Measurements from ENCODE around the gene CSRP1. TPM values are rescaled to one million over a fixed set of nuclear protein-coding genes. Genes with fewer than 3 reads are reported as not detected.
A peak's percentile ranks its signal among the peaks of the same experiment; 100 is the strongest.

The CSRP1 gene
- total RNA-seq, 5 donors from 2014 or later (not counting 1 experiment from before 2014, with no cell fraction given): 35.0 to 47.2 (median 36.8) TPM

GRCh38 chr1:201514466-201514865, 7.5 kb upstream of the CSRP1 start:
- CTCF ChIA-PET: interaction anchor here (0.6 to 5.6 kb wide), 5 partner anchors 12 to 352 kb away, joined by 3 to 83 read pairs (median 20); no protein-coding TSS in a partner anchor
- Histone ChIP-seq H3K27me3 (replicated peaks in 1 of 2; ENCODE audit: control insufficient read depth in 2 of 2, extremely low read depth in 1 of 2, insufficient read depth in 2 of 2, low read length in 1 of 2) (no peaks in the 10 kb centered on the region), H3K27ac (ENCODE audit: low read length) (no peak overlapping the region), H3K4me1 (ENCODE audit: control insufficient read depth in 1 of 2, extremely low read depth in 1 of 2, insufficient read depth in 2 of 2, low read length in 2 of 2) (peaks cover 0 to 3% of the 10 kb centered on the region in 2 experiments), H3K9me3 (no peaks in the 10 kb centered on the region), H3K4me3 (ENCODE audit: control insufficient read depth in 1 of 2, extremely low read depth in 1 of 2, low read length in 1 of 2) (no peak overlapping the region), H3K36me3 (ENCODE audit: control insufficient read depth in 2 of 2, extremely low read depth in 1 of 2, insufficient read depth in 1 of 2, low read length in 1 of 2) (no peaks in the 10 kb centered on the region)
- Mint-ChIP-seq H3K9me3 (no peaks in the 10 kb centered on the region), H3K27ac (no peak overlapping the region), H3K4me3 (no peak overlapping the region), H3K36me3 (peaks cover 17% of the 10 kb centered on the region), H3K4me1 (peaks cover 0 to 5% (median 0%) of the 10 kb centered on the region in 3 donors), H3K27me3 (no peaks in the 10 kb centered on the region)
- DNase-seq: no peak
- ATAC-seq (replicated peaks in 1 of 4): no peak
- POLR2A ChIA-PET: no interaction called here
- no CpG with 5 or more reads among the region's 2 CpGs for WGBS (ENCODE audit: insufficient coverage)

GRCh38 chr1:201513498-201514243, 6.7 kb upstream of the CSRP1 start:
- Histone ChIP-seq H3K4me3 (ENCODE audit: control insufficient read depth in 1 of 2, extremely low read depth in 1 of 2, low read length in 1 of 2) (no peak overlapping the region), H3K27me3 (replicated peaks in 1 of 2; ENCODE audit: control insufficient read depth in 2 of 2, extremely low read depth in 1 of 2, insufficient read depth in 2 of 2, low read length in 1 of 2) (no peaks in the 10 kb centered on the region), H3K36me3 (ENCODE audit: control insufficient read depth in 2 of 2, extremely low read depth in 1 of 2, insufficient read depth in 1 of 2, low read length in 1 of 2) (no peaks in the 10 kb centered on the region), H3K27ac (ENCODE audit: low read length) (no peak overlapping the region), H3K9me3 (no peaks in the 10 kb centered on the region), H3K4me1 (ENCODE audit: control insufficient read depth in 1 of 2, extremely low read depth in 1 of 2, insufficient read depth in 2 of 2, low read length in 2 of 2) (peaks cover 0 to 3% of the 10 kb centered on the region in 2 experiments)
- 88% methylated on average over 2 of the region's 6 CpGs for WGBS (ENCODE audit: insufficient coverage)
- no peaks in the 10 kb centered on the region for H3K27me3 Mint-ChIP-seq
- peaks cover 0 to 9% (median 3%) of the 10 kb centered on the region in 3 donors for H3K4me1 Mint-ChIP-seq
- DNase-seq: no peak
- POLR2A ChIA-PET: no interaction called here
- ATAC-seq (replicated peaks in 1 of 4): no peak
- H3K27ac Mint-ChIP-seq: no peak overlapping the region
- no peaks in the 10 kb centered on the region for H3K9me3 Mint-ChIP-seq
- CTCF ChIA-PET: interaction anchor here (0.6 to 5.6 kb wide), 24 partner anchors 9 to 353 kb away, joined by 3 to 83 read pairs (median 6); no protein-coding TSS in a partner anchor
- peaks cover 17% of the 10 kb centered on the region for H3K36me3 Mint-ChIP-seq
- no peak overlapping the region for H3K4me3 Mint-ChIP-seq

- Mint-ChIP-seq H3K27ac (no peak overlapping the region), H3K4me1 (peaks cover 0 to 18% (median 13%) of the 10 kb centered on the region in 3 donors), H3K27me3 (no peaks in the 10 kb centered on the region), H3K9me3 (no peaks in the 10 kb centered on the region), H3K36me3 (peaks cover 8% of the 10 kb centered on the region), H3K4me3 (no peak overlapping the region)
- no peaks in the 10 kb centered on the region for H3K9me3 ChIP-seq
- H3K36me3 ChIP-seq (ENCODE audit: control insufficient read depth in 2 of 2, extremely low read depth in 1 of 2, insufficient read depth in 1 of 2, low read length in 1 of 2): no peaks in the 10 kb centered on the region
- DNase-seq (peak in 1 of 35 experiments; percentile 11), ATAC-seq (replicated peaks in 1 of 4) (no peak)
- no peak overlapping the region for H3K27ac ChIP-seq (ENCODE audit: low read length)
- ChIA-PET CTCF (interaction anchor here (0.6 to 5.6 kb wide), 21 partner anchors 9 to 433 kb away, joined by 3 to 83 read pairs (median 8); no protein-coding TSS in a partner anchor), POLR2A (no interaction called here)
- H3K4me3 ChIP-seq (ENCODE audit: control insufficient read depth in 1 of 2, extremely low read depth in 1 of 2, low read length in 1 of 2): no peak overlapping the region
- H3K27me3 ChIP-seq (replicated peaks in 1 of 2; ENCODE audit: control insufficient read depth in 2 of 2, extremely low read depth in 1 of 2, insufficient read depth in 2 of 2, low read length in 1 of 2): no peaks in the 10 kb centered on the region
- peaks cover 6 to 13% of the 10 kb centered on the region in 2 experiments for H3K4me1 ChIP-seq (ENCODE audit: control insufficient read depth in 1 of 2, extremely low read depth in 1 of 2, insufficient read depth in 2 of 2, low read length in 2 of 2)
- 95% methylated on average over 5 of the region's 6 CpGs for WGBS (ENCODE audit: insufficient coverage)
These were observed 5.1 kb upstream of the CSRP1 start for GRCh38 chr1:201511941-201512539.

GRCh38 chr1:201511396-201511940, 4.5 kb upstream of the CSRP1 start:
- Histone ChIP-seq H3K9me3 (no peaks in the 10 kb centered on the region), H3K4me1 (ENCODE audit: control insufficient read depth in 1 of 2, extremely low read depth in 1 of 2, insufficient read depth in 2 of 2, low read length in 2 of 2) (peaks cover 6 to 16% of the 10 kb centered on the region in 2 experiments), H3K36me3 (ENCODE audit: control insufficient read depth in 2 of 2, extremely low read depth in 1 of 2, insufficient read depth in 1 of 2, low read length in 1 of 2) (no peaks in the 10 kb centered on the region), H3K27me3 (replicated peaks in 1 of 2; ENCODE audit: control insufficient read depth in 2 of 2, extremely low read depth in 1 of 2, insufficient read depth in 2 of 2, low read length in 1 of 2) (no peaks in the 10 kb centered on the region), H3K27ac (ENCODE audit: low read length) (no peak overlapping the region), H3K4me3 (ENCODE audit: control insufficient read depth in 1 of 2, extremely low read depth in 1 of 2, low read length in 1 of 2) (no peak overlapping the region)
- Mint-ChIP-seq H3K9me3 (no peaks in the 10 kb centered on the region), H3K36me3 (peaks cover 8% of the 10 kb centered on the region), H3K27ac (no peak overlapping the region), H3K4me3 (no peak overlapping the region), H3K4me1 (peaks cover 2 to 19% (median 15%) of the 10 kb centered on the region in 3 donors), H3K27me3 (no peaks in the 10 kb centered on the region)
- ChIA-PET CTCF (interaction anchor here (0.6 to 5.6 kb wide), 14 partner anchors 8 to 433 kb away, joined by 3 to 83 read pairs (median 14); no protein-coding TSS in a partner anchor), POLR2A (no interaction called here)
- ATAC-seq (replicated peaks in 1 of 4) (no peak), DNase-seq (no peak)
- 93% methylated on average over 4 of the region's 6 CpGs for WGBS (ENCODE audit: insufficient coverage)

- H3K36me3 ChIP-seq (ENCODE audit: control insufficient read depth in 2 of 2, extremely low read depth in 1 of 2, insufficient read depth in 1 of 2, low read length in 1 of 2): no peaks in the 10 kb centered on the region
- no CpG with 5 or more reads among the region's 1 CpG for WGBS (ENCODE audit: insufficient coverage)
These were observed 3.8 kb upstream of the CSRP1 start for GRCh38 chr1:201510734-201511133.

GRCh38 chr1:201509601-201510374, 2.9 kb upstream of the CSRP1 start:
- Mint-ChIP-seq H3K27me3 (no peaks in the 10 kb centered on the region), H3K27ac (no peak overlapping the region), H3K9me3 (no peaks in the 10 kb centered on the region), H3K4me3 (no peak overlapping the region), H3K36me3 (peaks cover 3% of the 10 kb centered on the region), H3K4me1 (peaks cover 18 to 34% (median 32%) of the 10 kb centered on the region in 3 donors)
- Histone ChIP-seq H3K9me3 (no peaks in the 10 kb centered on the region), H3K36me3 (ENCODE audit: control insufficient read depth in 2 of 2, extremely low read depth in 1 of 2, insufficient read depth in 1 of 2, low read length in 1 of 2) (no peaks in the 10 kb centered on the region), H3K4me3 (ENCODE audit: control insufficient read depth in 1 of 2, extremely low read depth in 1 of 2, low read length in 1 of 2) (no peak overlapping the region), H3K4me1 (ENCODE audit: control insufficient read depth in 1 of 2, extremely low read depth in 1 of 2, insufficient read depth in 2 of 2, low read length in 2 of 2) (peaks cover 16 to 31% of the 10 kb centered on the region in 2 experiments), H3K27ac (ENCODE audit: low read length) (no peak overlapping the region), H3K27me3 (replicated peaks in 1 of 2; ENCODE audit: control insufficient read depth in 2 of 2, extremely low read depth in 1 of 2, insufficient read depth in 2 of 2, low read length in 1 of 2) (no peaks in the 10 kb centered on the region)
- WGBS (ENCODE audit: insufficient coverage): no CpG with 5 or more reads among the region's 2 CpGs
- ChIA-PET POLR2A (no interaction called here), CTCF (interaction anchor here in 1 of 2 donors (1.0 to 4.6 kb wide), 2 partner anchors 28 to 29 kb away, joined by 3 to 83 read pairs; no protein-coding TSS in a partner anchor)
- ATAC-seq (replicated peaks in 1 of 4): no peak
- no peak for DNase-seq

More at GRCh38 chr1:201510734-201511133, 3.8 kb upstream of the CSRP1 start:
- no peak for ATAC-seq (replicated peaks in 1 of 4)
- no peak for DNase-seq
- H3K27ac ChIP-seq (ENCODE audit: low read length): no peak overlapping the region
- no peaks in the 10 kb centered on the region for H3K9me3 ChIP-seq
- ChIA-PET CTCF (interaction anchor here in 1 of 2 donors (1.5 to 4.6 kb wide), 2 partner anchors 10 to 30 kb away, joined by 6 to 83 read pairs; no protein-coding TSS in a partner anchor), POLR2A (no interaction called here)
- H3K36me3 Mint-ChIP-seq: peaks cover 8% of the 10 kb centered on the region
- H3K4me1 Mint-ChIP-seq: peaks cover 9 to 26% (median 22%) of the 10 kb centered on the region in 3 donors
- no peaks in the 10 kb centered on the region for H3K27me3 Mint-ChIP-seq
- no peaks in the 10 kb centered on the region for H3K9me3 Mint-ChIP-seq
- H3K27ac Mint-ChIP-seq: no peak overlapping the region
- H3K4me3 Mint-ChIP-seq: no peak overlapping the region
- peaks cover 11 to 24% of the 10 kb centered on the region in 2 experiments for H3K4me1 ChIP-seq (ENCODE audit: control insufficient read depth in 1 of 2, extremely low read depth in 1 of 2, insufficient read depth in 2 of 2, low read length in 2 of 2)
- no peak overlapping the region for H3K4me3 ChIP-seq (ENCODE audit: control insufficient read depth in 1 of 2, extremely low read depth in 1 of 2, low read length in 1 of 2)
- no peaks in the 10 kb centered on the region for H3K27me3 ChIP-seq (replicated peaks in 1 of 2; ENCODE audit: control insufficient read depth in 2 of 2, extremely low read depth in 1 of 2, insufficient read depth in 2 of 2, low read length in 1 of 2)
